Hematopoietic multipotent progenitor cell (in vitro differentiated cells): Measurements from ENCODE around the gene MRPL33. TPM values are rescaled to one million over a fixed set of nuclear protein-coding genes. Genes with fewer than 3 reads are reported as not detected.
A peak's percentile ranks its signal among the peaks of the same experiment; 100 is the strongest.

ENCODE experiments used
- DNase-seq, 3 donors: peaks; one replicate each; pipeline ENCODE4 v3.0.0-alpha.2; 2011 to 2015; ENCODE audit warnings: low read depth in 2 of 3, low spot score in 2 of 3
- total RNA-seq: library from RNA; depleted of rRNA; stranded (reverse); fragments of >200 nt; gene quantifications from one replicate; pipeline ENCODE4 v1.2.3, GENCODE V29; 2012

Gene MRPL33
- total RNA-seq = 9.2 TPM

GRCh38 chr2:27771548-27772335 is at the start of gene MRPL33:
MRPL33 (plus strand) TSS chr2:27771719; CDS start chr2:27771778, 59 bp downstream.
- peak; percentile 80 to 90 (median 89) for DNase-seq

DNA sequence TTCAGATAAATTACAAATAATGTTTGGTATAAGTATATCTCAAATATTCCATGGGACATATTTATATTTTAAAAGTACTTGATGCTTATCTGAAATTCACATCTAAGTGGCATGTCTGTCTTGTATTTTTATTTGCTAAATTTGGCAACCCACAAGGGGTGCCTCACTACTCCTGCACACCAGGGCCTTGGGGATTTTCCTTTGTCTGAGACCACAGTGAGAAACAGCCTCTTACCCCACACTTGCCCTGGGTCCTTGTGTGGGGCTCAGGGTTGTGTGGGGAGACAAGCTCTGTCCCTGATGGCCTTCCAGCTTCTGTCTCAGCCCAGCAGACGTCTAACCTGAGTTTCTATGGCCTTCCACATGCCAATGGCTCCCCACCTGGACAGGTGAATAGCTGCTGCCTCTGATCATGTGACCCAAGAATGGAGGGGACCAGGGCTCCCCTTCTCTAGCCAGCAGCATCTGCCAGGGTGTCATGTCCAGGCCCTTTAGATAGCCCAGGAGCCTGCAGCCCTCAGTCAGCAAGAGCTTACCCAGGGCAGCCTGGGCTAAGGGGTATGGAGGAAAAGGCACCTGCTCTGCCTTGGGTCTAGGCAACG is 49.5 kb upstream of the MRPL33 start:
- no peak for DNase-seq

DNA sequence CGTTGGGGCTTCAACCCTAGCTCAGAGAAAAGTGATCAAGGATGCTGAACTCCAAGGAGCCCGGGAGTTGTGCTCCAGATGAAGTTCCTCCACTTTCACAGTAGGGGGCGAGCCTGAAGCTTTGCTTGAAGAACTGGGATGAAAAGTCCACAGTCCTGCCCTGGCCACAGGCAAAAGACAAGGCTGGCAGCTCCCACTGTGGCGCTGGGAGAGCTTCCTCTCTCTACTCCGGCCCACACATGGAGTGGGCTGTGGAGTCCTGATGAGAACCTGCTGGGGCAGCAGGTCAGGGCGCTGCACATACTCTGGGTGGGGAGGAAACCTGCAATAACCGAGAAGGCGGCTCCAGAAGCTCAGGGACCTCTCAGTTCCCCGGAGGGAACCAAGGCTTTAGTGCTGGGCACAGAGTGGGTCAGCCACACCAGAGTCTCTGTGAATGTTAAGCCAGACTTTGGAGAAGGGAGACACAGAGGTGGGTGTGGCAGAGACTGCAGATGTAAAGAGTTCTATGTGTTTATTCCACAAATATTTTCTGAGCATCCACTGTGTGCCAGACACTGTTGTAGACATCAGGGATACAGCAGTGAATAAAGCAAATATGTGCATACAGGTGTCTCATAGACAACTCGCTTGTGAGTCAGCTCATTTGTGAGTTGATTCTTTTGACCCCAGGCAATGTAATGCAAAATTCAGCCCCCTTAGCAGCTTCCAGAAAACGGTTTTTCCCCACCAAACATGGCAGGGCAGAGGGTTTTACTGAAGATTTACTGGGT is 48.0 kb upstream of the MRPL33 start:
- DNase-seq = peak in 2 of 3 donors; percentile 30 to 55

DNA sequence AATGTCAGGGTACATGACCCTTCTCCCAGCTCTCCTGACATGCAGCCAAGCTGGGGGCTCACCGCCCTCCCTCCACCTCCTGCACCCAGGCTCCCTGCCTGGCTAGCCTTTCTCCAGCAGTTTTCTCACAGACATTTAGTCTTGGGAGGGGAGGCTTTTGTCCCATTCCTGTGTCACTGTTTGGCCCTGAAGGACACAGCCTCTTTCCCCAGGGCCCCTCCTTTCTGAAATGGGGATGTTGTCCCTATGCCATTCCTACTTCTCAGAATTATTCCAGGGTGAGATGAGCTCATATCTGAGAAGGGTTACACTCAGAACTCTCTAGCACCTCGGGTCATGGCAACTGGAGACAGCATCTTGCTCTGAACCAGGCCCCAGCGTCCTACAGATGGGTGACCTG is 47.3 kb upstream of the MRPL33 start:
- DNase-seq = no peak

GRCh38 chr2:27724905-27725701 is 46.4 kb upstream of the MRPL33 start:
- DNase-seq = no peak

- DNase-seq = peak in 1 of 3 donors; percentile 10
Measured at GRCh38 chr2:27727257-27727656, 44.3 kb upstream of the MRPL33 start.

DNA sequence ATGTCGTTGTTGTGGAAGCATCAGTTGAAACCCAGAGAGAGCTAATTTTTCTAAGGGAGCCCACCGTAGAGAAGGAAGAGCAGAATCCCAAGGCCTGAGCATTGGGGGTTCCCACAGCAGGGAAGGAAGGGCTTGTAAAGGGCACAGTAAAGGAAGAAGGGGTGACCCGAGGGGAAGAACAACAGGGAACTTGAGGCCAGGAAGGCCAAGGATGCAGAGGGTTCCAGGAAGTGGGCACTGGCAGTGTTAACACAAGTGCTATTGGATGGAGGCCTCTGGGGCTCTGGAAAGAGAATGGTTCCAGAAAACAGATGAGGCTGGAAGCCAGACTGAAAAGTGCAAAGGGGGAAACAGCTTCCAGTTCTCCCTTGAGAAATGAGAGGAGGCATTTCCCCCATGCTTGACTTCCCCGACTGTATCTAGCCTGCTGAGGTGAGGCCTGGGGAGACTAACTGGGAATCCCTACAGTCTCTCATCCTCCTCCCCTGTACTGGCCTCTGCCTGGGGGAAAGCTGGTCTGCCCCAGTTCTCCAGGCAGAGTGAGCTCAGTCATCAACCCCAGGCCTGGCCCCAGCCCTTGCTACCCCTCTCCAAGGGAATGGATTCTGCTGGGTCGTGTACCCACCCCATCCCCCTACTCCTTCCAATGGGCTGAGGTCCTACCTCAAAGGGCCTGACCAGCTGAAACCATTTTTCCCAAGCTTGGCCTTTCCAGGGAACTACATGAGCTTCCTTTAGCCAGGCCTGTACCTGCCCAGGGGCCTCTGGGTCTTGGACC is 43.2 kb upstream of the MRPL33 start:
- no peak for DNase-seq

GRCh38 chr2:27729198-27729597 is 42.3 kb upstream of the MRPL33 start:
- DNase-seq = no peak

DNA sequence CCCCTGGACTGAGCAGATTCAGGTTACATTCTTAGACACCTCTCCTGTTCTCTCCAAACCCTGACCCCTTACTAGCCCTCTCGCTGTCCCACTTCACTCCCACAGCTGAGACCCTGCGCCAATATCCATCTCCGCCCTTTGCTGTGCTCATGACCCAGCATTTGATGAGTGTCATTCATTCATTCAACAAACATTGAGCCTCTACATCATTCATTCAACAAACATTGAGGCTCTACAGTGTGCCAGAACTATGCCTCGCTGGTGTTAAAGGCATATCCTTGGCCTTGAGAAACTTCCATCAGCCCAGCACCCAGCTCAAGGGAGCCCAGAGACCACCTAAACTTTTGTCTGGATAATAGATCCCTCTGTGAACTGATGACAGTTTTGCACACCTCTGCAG is 41.9 kb upstream of the MRPL33 start:
- no peak for DNase-seq

DNA sequence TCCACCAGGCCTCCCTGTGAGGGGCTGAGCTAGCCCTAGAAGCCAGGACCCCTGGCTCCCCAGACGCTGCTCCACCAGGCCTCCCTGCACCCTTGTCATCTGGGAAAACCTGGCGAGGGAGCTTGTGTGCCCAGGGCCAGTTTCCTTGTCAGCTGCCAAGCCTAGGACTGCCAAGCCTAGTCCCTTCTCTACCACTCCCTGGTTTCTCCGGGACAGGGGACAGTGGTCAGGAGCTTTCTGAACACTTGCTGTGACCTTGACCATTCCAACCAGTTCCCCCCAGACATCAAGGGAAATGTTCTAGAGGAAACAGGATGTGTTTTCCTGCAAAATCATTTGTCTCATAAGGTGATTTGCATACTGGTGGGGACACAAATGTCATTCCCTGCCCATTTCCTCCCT is 41.3 kb upstream of the MRPL33 start:
- DNase-seq = no peak

DNA sequence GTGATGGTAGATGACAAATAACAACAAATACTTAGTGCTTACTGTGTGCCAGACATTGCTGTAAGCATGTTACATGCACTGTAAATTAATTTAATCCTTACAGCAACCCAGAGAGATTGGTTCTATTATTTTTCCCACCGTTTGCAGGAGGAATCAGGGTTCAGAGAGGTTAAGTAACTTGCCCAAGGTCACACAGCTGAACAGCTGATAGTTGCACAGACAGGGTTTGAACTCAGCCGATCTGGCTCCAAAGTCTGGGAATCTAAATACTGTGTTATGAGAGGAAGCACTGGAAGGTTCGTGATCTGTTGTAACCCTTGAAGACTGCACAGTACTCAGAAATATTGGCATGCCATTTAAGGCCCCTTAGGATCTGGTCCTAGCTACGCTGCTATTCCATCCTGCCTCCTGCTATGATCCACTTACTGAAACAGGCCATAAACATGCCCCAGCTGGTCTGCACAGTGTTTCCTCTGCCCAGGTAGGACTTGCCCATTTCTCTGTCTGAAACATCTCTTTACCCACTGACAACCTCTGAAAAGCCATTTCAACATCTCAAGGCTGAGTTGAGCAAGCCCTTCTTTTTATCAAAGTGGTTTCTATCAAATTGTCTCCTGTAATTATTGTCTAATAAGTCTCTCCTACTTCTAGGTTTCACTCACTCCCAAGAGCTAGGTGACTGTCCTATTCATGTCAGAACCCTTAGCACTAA is 40.4 kb upstream of the MRPL33 start:
- DNase-seq = no peak

DNA sequence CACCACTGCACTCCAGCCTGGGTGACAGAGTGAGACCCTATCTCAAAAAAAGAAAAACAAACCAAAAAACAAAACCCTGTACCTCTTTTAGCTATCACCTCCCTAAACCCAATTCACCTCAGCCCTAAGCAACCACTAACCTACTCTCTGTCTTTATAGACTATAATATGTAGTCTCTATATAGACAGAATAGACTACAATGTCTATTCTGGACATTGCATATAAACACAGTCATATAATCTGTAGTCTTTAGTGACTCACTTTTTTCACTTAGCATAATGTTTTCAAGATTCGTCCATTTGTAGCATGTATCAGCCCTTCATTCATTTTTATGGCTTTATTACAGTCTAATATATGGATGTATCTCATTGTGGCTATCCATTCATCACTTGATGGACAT is 37.2 kb upstream of the MRPL33 start:
- DNase-seq = no peak

- DNase-seq = peak in 2 of 3 donors; percentile 33 to 41
Measured at GRCh38 chr2:27735263-27735904, 36.1 kb upstream of the MRPL33 start.

- DNase-seq = no peak
Measured at GRCh38 chr2:27736031-27736889, 35.3 kb upstream of the MRPL33 start.

DNA sequence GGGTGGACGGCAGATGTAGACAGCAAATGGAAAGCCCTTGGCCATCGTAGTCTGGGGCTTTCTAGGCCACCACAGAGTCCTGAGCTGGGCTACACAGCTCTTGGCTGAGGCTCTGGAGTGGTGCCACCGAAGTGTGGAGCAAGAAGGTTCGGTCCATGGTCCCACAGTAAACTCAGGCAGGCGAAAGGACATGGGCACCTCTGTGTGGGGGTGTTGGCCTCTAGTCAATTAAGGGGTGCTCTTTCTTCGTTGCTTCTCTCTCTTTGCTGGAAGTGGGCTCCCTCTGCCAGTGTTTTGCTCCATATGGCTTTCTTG is 34.7 kb upstream of the MRPL33 start:
- DNase-seq = no peak

DNA sequence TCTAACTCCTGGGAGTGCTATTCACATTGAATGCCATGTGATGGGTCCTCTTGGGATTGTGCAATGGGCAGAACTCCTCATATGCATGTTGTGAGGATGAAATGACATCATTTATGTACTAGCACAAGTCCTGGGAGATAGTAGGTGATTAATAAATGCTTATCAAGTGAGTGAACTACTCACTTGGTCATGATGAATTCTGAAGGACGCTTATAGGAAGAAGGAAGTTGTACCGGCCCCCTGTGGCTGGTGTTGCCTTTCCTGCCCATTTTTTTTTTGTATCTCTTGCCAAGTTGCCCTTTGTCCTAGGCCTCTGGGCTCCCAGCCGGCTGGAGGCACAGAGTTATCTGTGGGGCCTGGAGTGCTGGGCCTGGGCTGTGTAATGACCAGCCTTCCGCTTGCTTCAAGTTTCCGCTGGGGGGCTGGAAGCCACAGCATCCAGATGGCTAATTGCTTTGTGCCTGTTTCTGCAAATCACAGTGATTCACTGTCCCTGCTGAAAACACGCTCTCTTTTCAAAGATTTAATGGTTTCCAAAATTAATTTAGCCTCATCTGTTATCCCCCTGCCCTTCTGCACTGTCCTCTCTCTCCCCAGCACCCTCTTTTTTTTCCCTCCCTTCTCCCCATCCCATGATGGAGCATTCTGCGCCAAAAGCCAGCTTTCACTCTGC is 33.7 kb upstream of the MRPL33 start:
- no peak for DNase-seq

GRCh38 chr2:27738349-27739057 is 33.0 kb upstream of the MRPL33 start:
- no peak for DNase-seq
